GM18511 (cell line): Measurements from ENCODE around the gene SLC36A4.
A peak's percentile ranks its signal among the peaks of the same experiment; 100 is the strongest.
"Not testable (repeated sequence)": the region's sequence is repeated elsewhere in the genome, so short reads cannot be mapped to it uniquely, and the experiment has no call there.

ENCODE experiments used
- ATAC-seq: cut with Tn5 transposase; IDR thresholded peaks from one replicate; pipeline ENCODE4 v1.9.1; 2021; ENCODE audit warnings: mild to moderate bottlenecking, moderate library complexity; ENCODE audit not compliant: unreplicated experiment

Gene SLC36A4

GRCh38 chr11:93194673-93195291 lies 3.0 kb downstream of the SLC36A4 start:
- no peak for ATAC-seq

GRCh38 chr11:93193731-93194130 lies 4.1 kb downstream of the SLC36A4 start:
- no peak for ATAC-seq

- no peak for ATAC-seq
Measured at GRCh38 chr11:93192163-93192562, 5.6 kb downstream of the SLC36A4 start.

GRCh38 chr11:93189462-93189861 lies 8.3 kb downstream of the SLC36A4 start:
- ATAC-seq = no peak

GRCh38 chr11:93188726-93189125 lies 9.1 kb downstream of the SLC36A4 start:
- no peak for ATAC-seq

GRCh38 chr11:93187290-93187689 lies 10.5 kb downstream of the SLC36A4 start:
- ATAC-seq = no peak

- ATAC-seq = not testable (repeated sequence)
Measured at GRCh38 chr11:93177891-93178290, 19.9 kb downstream of the SLC36A4 start.

- ATAC-seq = no peak
Measured at GRCh38 chr11:93169950-93170561, 27.7 kb downstream of the SLC36A4 start.

GRCh38 chr11:93169143-93169542 lies 28.6 kb downstream of the SLC36A4 start:
- ATAC-seq = no peak

GRCh38 chr11:93166862-93167261 lies 30.9 kb downstream of the SLC36A4 start:
- ATAC-seq = peak; percentile 82

GRCh38 chr11:93166194-93166593 lies 31.6 kb downstream of the SLC36A4 start:
- ATAC-seq = peak; percentile 58

- ATAC-seq = no peak
Measured at GRCh38 chr11:93160808-93161207, 37.0 kb downstream of the SLC36A4 start.

- ATAC-seq = no peak
Measured at GRCh38 chr11:93160156-93160555, 37.6 kb downstream of the SLC36A4 start.

GRCh38 chr11:93159721-93160120 lies 38.1 kb downstream of the SLC36A4 start:
- no peak for ATAC-seq

GRCh38 chr11:93155738-93156137 lies 42.1 kb downstream of the SLC36A4 start:
- ATAC-seq = no peak

- no peak for ATAC-seq
Measured at GRCh38 chr11:93145390-93145915, 52.3 kb downstream of the SLC36A4 start.

GRCh38 chr11:93143800-93144199 lies 54.0 kb downstream of the SLC36A4 start:
- peak; percentile 90 for ATAC-seq

GRCh38 chr11:93143186-93143585 lies 54.6 kb downstream of the SLC36A4 start:
- no peak for ATAC-seq

GRCh38 chr11:93133488-93134109 lies 64.2 kb downstream of the SLC36A4 start:
- ATAC-seq = no peak

- no peak for ATAC-seq
Measured at GRCh38 chr11:93132836-93133235, 65.0 kb downstream of the SLC36A4 start.

GRCh38 chr11:93131709-93132108 lies 66.1 kb downstream of the SLC36A4 start:
- no peak for ATAC-seq

- ATAC-seq = no peak
Measured at GRCh38 chr11:93128574-93128973, 69.2 kb downstream of the SLC36A4 start.
